Measurements from ENCODE around the gene SCG5.
A peak's percentile ranks its signal among the peaks of the same experiment; 100 is the strongest.

The SCG5 gene

GRCh38 chr15:32729700-32730395, 88.3 kb downstream of the SCG5 start:
- Histone ChIP-seq H3K27ac (ENCODE audit: poor library complexity, severe bottlenecking) (peak overlapping the region; percentile 1), H3K9me3 (ENCODE audit: severe bottlenecking) (no peaks in the 10 kb centered on the region), H3K4me1 (ENCODE audit: insufficient read depth, poor library complexity, severe bottlenecking) (peaks cover 16% of the 10 kb centered on the region), H3K4me3 (ENCODE audit: severe bottlenecking) (no peak overlapping the region), H3K27me3 (ENCODE audit: insufficient read depth, poor library complexity, severe bottlenecking) (no peaks in the 10 kb centered on the region), H3K36me3 (ENCODE audit: low read depth) (no peaks in the 10 kb centered on the region)
- ATAC-seq (ENCODE audit: low read depth) (no peak), DNase-seq (ENCODE audit: low spot score) (no peak)
- TF ChIP-seq CTCF (IDR thresholded peaks at IDR 0.05; ENCODE audit: poor library complexity, severe bottlenecking): no peak

GRCh38 chr15:32730677-32731654, 89.5 kb downstream of the SCG5 start:
- Histone ChIP-seq H3K4me3 (ENCODE audit: severe bottlenecking) (no peak overlapping the region), H3K4me1 (ENCODE audit: insufficient read depth, poor library complexity, severe bottlenecking) (peaks cover 16% of the 10 kb centered on the region), H3K9me3 (ENCODE audit: severe bottlenecking) (no peaks in the 10 kb centered on the region), H3K36me3 (ENCODE audit: low read depth) (no peaks in the 10 kb centered on the region), H3K27me3 (ENCODE audit: insufficient read depth, poor library complexity, severe bottlenecking) (no peaks in the 10 kb centered on the region), H3K27ac (ENCODE audit: poor library complexity, severe bottlenecking) (peak overlapping the region; percentile 1)
- DNase-seq (ENCODE audit: low spot score): peak; percentile 97
- TF ChIP-seq CTCF (IDR thresholded peaks at IDR 0.05; ENCODE audit: poor library complexity, severe bottlenecking): no peak
- peak; percentile 97 for ATAC-seq (ENCODE audit: low read depth)

- H3K27ac ChIP-seq (ENCODE audit: poor library complexity, severe bottlenecking): no peak overlapping the region
- H3K4me3 ChIP-seq (ENCODE audit: severe bottlenecking): no peak overlapping the region
- H3K36me3 ChIP-seq (ENCODE audit: low read depth): no peaks in the 10 kb centered on the region
- no peak for TF ChIP-seq CTCF (IDR thresholded peaks at IDR 0.05; ENCODE audit: poor library complexity, severe bottlenecking)
- ATAC-seq (ENCODE audit: low read depth): no peak
- no peaks in the 10 kb centered on the region for H3K9me3 ChIP-seq (ENCODE audit: severe bottlenecking)
- no peaks in the 10 kb centered on the region for H3K27me3 ChIP-seq (ENCODE audit: insufficient read depth, poor library complexity, severe bottlenecking)
- no peak for DNase-seq (ENCODE audit: low spot score)
- peaks cover 16% of the 10 kb centered on the region for H3K4me1 ChIP-seq (ENCODE audit: insufficient read depth, poor library complexity, severe bottlenecking)
Observed at GRCh38 chr15:32732574-32733157, 91.2 kb downstream of the SCG5 start.

- H3K36me3 ChIP-seq (ENCODE audit: low read depth): no peaks in the 10 kb centered on the region
- H3K27me3 ChIP-seq (ENCODE audit: insufficient read depth, poor library complexity, severe bottlenecking): no peaks in the 10 kb centered on the region
- H3K4me1 ChIP-seq (ENCODE audit: insufficient read depth, poor library complexity, severe bottlenecking): peaks cover 16% of the 10 kb centered on the region
- H3K4me3 ChIP-seq (ENCODE audit: severe bottlenecking): no peak overlapping the region
- no peak for ATAC-seq (ENCODE audit: low read depth)
- no peak for TF ChIP-seq CTCF (IDR thresholded peaks at IDR 0.05; ENCODE audit: poor library complexity, severe bottlenecking)
- no peak for DNase-seq (ENCODE audit: low spot score)
- no peaks in the 10 kb centered on the region for H3K9me3 ChIP-seq (ENCODE audit: severe bottlenecking)
- no peak overlapping the region for H3K27ac ChIP-seq (ENCODE audit: poor library complexity, severe bottlenecking)
Observed at GRCh38 chr15:32733281-32733680, 91.8 kb downstream of the SCG5 start.

Measured in RWPE2 (cell line).